Gastrocnemius medialis (tissue), 4 donors: Measurements from ENCODE around the gene XPNPEP1. TPM values are rescaled to one million over a fixed set of nuclear protein-coding genes. Genes with fewer than 3 reads are reported as not detected.

ENCODE experiments used
- ATAC-seq, 2 donors: fragments of 150-250 bp; one replicate each; pipeline ENCODE4 v1.9.1; 2016
- DNase-seq, 2 donors: peaks; one replicate each; pipeline ENCODE4 v3.0.0-alpha.2; 2019
- H3K27ac ChIP-seq, 4 donors: fragments of 200-600 bp; sonication (generic); 1 replicate in 1 of 4; 2 replicates in 3 of 4; pipeline ENCODE4 v1.5.1; 2016 to 2018; ENCODE audit warnings: mild to moderate bottlenecking in 2 of 4, moderate library complexity in 1 of 4
- H3K27me3 ChIP-seq, 3 donors: fragments of 200-600 bp; sonication (generic) in 2 of 3; 1 replicate in 1 of 3; 2 replicates in 2 of 3; pipeline versions ENCODE4 v1.5.1 to v1.6.0; 2016 to 2019; ENCODE audit warnings: mild to moderate bottlenecking in 1 of 3, moderate library complexity in 1 of 3
- H3K36me3 ChIP-seq, 2 donors: fragments of 200-600 bp; sonication (generic) in 1 of 2; one replicate each; pipeline ENCODE4 v1.5.1; 2017 to 2018
- H3K4me1 ChIP-seq, 2 donors: fragments of 200-600 bp; sonication (generic) in 1 of 2; one replicate each; pipeline ENCODE4 v1.5.1; 2016 to 2017; ENCODE audit warnings: mild to moderate bottlenecking in 2 of 2
- H3K4me3 ChIP-seq, 4 donors: fragments of 200-600 bp; sonication (generic) in 3 of 4; 1 replicate in 1 of 4; 2 replicates in 3 of 4; pipeline ENCODE4 v1.5.1; 2016 to 2019; ENCODE audit warnings: mild to moderate bottlenecking in 2 of 4
- H3K9me3 ChIP-seq, 3 donors: fragments of 200-600 bp; sonication (generic) in 2 of 3; 1 replicate in 1 of 3; 2 replicates in 2 of 3; pipeline ENCODE4 v1.5.1; 2016 to 2019
- POLR2A ChIP-seq, 2 donors: fragments of 450-650 bp; IDR thresholded peaks; one replicate each; pipeline ENCODE4 v1.6.1; 2017; ENCODE audit warnings: antibody characterized with exemption in 2 of 2, mild to moderate bottlenecking in 2 of 2, moderate library complexity in 2 of 2
- in situ Hi-C, 4 donors: fragments of 200-750 bp; cut with MboI; loops; one replicate each; pipeline versions ENCODE4 v1.15.0 to v1.8.0; 2017; ENCODE audit warnings: low sequenced_read_pairs in 4 of 4
- intact Hi-C: fragments of 100-400 bp; cut with DNase I; formaldehyde crosslinking; loops from one replicate; pipeline ENCODE4 v1.15.1; 2023; ENCODE audit warnings: low total_unique reads
- total RNA-seq, 4 donors: library from RNA; depleted of rRNA; stranded (reverse); fragments of >200 nt; gene quantifications; one replicate each; pipeline versions ENCODE4 v1.1.0 to v1.2.3, GENCODE V29; 2016
- TF ChIP-seq, protein P1 (sequence below), 5 experiments: fragments of 450-650 bp in 3 of 5; fragments of 200-600 bp in 2 of 5; sonication (generic) in 2 of 5; IDR thresholded peaks in 4 of 5; conservative IDR thresholded peaks in 1 of 5; 1 replicate in 4 of 5; 2 replicates in 1 of 5; pipeline ENCODE4 v1.5.1; 2016 to 2019; ENCODE audit warnings: antibody characterized with exemption in 5 of 5, mild to moderate bottlenecking in 3 of 5, moderate library complexity in 3 of 5

Gene XPNPEP1
- total RNA-seq, 4 donors from 2014 or later: 39.9 to 72.3 (median 64.0) TPM

DNA sequence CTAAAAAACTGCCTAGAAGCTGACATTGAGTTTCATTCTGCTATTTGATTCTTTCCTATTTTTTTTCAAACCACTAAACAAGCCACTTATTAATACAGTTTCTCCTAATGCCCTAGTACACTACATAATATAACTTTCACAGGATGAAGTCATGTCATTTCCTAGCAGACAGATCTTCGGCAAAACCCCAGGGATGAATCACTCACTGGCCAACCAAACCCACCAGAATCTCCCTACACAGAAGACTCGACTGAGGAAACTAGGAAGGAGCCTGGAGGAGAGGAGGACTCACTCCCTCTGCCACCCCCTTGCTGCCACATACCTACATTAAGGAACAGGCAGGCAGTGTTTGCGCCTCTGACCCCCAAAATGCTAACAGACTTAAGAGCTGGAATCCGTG lies 33.4 kb downstream of the XPNPEP1 start:
- H3K27ac ChIP-seq: no peak overlapping the region
- DNase-seq (no peak), ATAC-seq (no peak)
- in situ Hi-C loops (loop anchor here (10.0 to 25.0 kb wide), 9 partner anchors 122 to 672 kb away; partner anchors contain the start of genes ADD3 (in 1 of the 4) and SMC3 (in 1 of the 4)), intact Hi-C loops (loop anchor here (5.0 to 10.0 kb wide), 2 partner anchors 317 to 385 kb away; partner anchors contain the start of gene MXI1)
- peaks cover 9 to 18% of the 10 kb centered on the region in 2 donors for H3K4me1 ChIP-seq
- no peak overlapping the region for H3K4me3 ChIP-seq
- peaks cover 0 to 45% of the 10 kb centered on the region in 2 donors for H3K36me3 ChIP-seq
- no peaks in the 10 kb centered on the region for H3K9me3 ChIP-seq
- no peaks in the 10 kb centered on the region for H3K27me3 ChIP-seq
- no peak for TF ChIP-seq POLR2A (IDR thresholded peaks at IDR 0.05)
- TF ChIP-seq, protein P1, sequence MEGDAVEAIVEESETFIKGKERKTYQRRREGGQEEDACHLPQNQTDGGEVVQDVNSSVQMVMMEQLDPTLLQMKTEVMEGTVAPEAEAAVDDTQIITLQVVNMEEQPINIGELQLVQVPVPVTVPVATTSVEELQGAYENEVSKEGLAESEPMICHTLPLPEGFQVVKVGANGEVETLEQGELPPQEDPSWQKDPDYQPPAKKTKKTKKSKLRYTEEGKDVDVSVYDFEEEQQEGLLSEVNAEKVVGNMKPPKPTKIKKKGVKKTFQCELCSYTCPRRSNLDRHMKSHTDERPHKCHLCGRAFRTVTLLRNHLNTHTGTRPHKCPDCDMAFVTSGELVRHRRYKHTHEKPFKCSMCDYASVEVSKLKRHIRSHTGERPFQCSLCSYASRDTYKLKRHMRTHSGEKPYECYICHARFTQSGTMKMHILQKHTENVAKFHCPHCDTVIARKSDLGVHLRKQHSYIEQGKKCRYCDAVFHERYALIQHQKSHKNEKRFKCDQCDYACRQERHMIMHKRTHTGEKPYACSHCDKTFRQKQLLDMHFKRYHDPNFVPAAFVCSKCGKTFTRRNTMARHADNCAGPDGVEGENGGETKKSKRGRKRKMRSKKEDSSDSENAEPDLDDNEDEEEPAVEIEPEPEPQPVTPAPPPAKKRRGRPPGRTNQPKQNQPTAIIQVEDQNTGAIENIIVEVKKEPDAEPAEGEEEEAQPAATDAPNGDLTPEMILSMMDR (IDR thresholded peaks at IDR 0.05 in 4 of 5, conservative IDR thresholded peaks at IDR 0.05 in 1 of 5): no peak

DNA sequence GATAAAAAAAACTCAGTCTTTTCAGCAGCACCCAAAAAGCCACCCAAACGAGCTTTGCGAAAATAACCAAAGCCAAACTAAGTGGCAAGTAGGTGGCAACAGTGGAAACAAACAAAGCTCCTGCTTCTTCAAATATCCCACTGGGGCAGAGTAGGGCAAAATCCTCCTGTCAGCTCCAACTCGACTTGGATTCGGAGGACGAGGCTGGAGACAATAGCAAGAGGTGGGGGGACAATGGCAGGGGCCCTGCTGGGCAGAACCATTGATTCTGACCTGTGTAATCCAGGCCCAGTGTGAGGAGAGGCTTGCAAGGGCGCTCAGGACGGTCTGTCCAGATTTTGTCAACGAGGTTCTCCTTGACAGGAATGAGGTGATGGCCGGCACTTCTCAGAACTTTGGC lies 35.5 kb downstream of the XPNPEP1 start:
- H3K4me1 ChIP-seq: peaks cover 9 to 14% of the 10 kb centered on the region in 2 donors
- intact Hi-C loops: no loop called here

DNA sequence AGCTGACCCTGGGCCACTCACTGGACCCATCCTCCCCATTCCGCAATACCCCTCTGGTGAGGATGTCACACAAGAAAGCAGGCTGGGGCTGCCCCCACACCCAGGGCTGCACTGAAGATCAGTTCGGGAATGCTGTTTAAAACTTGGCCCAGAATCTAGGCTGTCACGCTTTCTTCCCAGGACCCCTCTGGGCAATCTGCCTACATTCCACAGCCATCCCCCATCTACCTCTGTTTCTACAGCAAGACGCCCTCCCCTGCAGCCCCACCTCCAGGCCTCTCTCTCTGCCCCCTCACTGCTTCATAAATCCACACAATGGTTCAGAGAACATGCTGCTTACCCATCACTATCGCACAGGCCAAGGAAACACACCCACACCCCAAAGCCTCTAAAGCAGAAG lies 36.1 kb downstream of the XPNPEP1 start:
- Histone ChIP-seq H3K27ac (no peak overlapping the region), H3K36me3 (peaks cover 0 to 51% of the 10 kb centered on the region in 2 donors), H3K4me3 (no peak overlapping the region), H3K9me3 (no peaks in the 10 kb centered on the region), H3K4me1 (peaks cover 8 to 14% of the 10 kb centered on the region in 2 donors), H3K27me3 (no peaks in the 10 kb centered on the region)
- intact Hi-C loops: no loop called here
- in situ Hi-C loops: loop anchor here (10.0 to 25.0 kb wide), 9 partner anchors 125 to 675 kb away; partner anchors contain the start of genes ADD3 (in 1 of the 4) and SMC3 (in 1 of the 4)
- ATAC-seq: no peak
- TF ChIP-seq POLR2A (IDR thresholded peaks at IDR 0.05): no peak
- TF ChIP-seq, protein P1 (IDR thresholded peaks at IDR 0.05 in 4 of 5, conservative IDR thresholded peaks at IDR 0.05 in 1 of 5): no peak
- no peak for DNase-seq

More for the DNA sequence above, 35.5 kb downstream of the XPNPEP1 start:
- H3K4me3 ChIP-seq: no peak overlapping the region
- in situ Hi-C loops: loop anchor here (10.0 to 25.0 kb wide), 9 partner anchors 125 to 675 kb away; partner anchors contain the start of genes ADD3 (in 1 of the 4) and SMC3 (in 1 of the 4)
- TF ChIP-seq, protein P1 (IDR thresholded peaks at IDR 0.05 in 4 of 5, conservative IDR thresholded peaks at IDR 0.05 in 1 of 5): no peak
- no peak for TF ChIP-seq POLR2A (IDR thresholded peaks at IDR 0.05)
- no peaks in the 10 kb centered on the region for H3K9me3 ChIP-seq
- H3K36me3 ChIP-seq: peaks cover 0 to 45% of the 10 kb centered on the region in 2 donors
- H3K27me3 ChIP-seq: no peaks in the 10 kb centered on the region
- DNase-seq (no peak), ATAC-seq (no peak)
- H3K27ac ChIP-seq: no peak overlapping the region

DNA sequence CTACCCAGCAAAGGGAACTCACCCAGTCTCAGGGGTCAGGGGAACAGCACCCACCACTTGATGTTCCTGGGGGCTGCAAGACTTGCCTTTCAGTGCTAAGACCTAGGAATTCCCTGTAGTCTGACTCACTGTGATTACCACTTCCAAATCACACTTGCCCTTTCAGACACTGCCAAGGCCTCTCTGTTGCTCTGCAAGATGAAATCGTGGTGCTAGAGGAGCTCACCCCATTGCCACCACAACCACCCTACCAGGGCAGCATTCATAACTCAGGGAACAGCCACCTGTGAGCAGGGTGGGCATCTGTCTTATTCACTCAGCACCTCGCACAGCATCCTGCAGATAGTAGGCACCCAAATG lies 36.5 kb downstream of the XPNPEP1 start:
- H3K4me3 ChIP-seq: no peak overlapping the region
- peaks cover 7 to 14% of the 10 kb centered on the region in 2 donors for H3K4me1 ChIP-seq
- intact Hi-C loops: no loop called here
- peaks cover 0 to 56% of the 10 kb centered on the region in 2 donors for H3K36me3 ChIP-seq
- DNase-seq (no peak), ATAC-seq (no peak)
- TF ChIP-seq POLR2A (IDR thresholded peaks at IDR 0.05): no peak
- TF ChIP-seq, protein P1 (IDR thresholded peaks at IDR 0.05 in 4 of 5, conservative IDR thresholded peaks at IDR 0.05 in 1 of 5): no peak
- in situ Hi-C loops: loop anchor here (10.0 to 25.0 kb wide), 9 partner anchors 126 to 676 kb away; partner anchors contain the start of genes ADD3 (in 1 of the 4) and SMC3 (in 1 of the 4)
- H3K27me3 ChIP-seq: no peaks in the 10 kb centered on the region
- peak overlapping the region in 1 of 4 donors; percentile 53 for H3K27ac ChIP-seq
- H3K9me3 ChIP-seq: no peaks in the 10 kb centered on the region
